Neural cell (in vitro differentiated cells): Measurements from ENCODE around the gene ARHGEF38. TPM values are rescaled to one million over a fixed set of nuclear protein-coding genes. Genes with fewer than 3 reads are reported as not detected.

Experiments
- H2AFZ ChIP-seq: fragments of 200-600, 300-800 bp; sonication (generic), shearing (Covaris generic); 2 replicates; pipeline ENCODE4 v1.6.0; 2014; ENCODE audit warnings: low read depth, mild to moderate bottlenecking, antibody characterized with exemption, low read length, moderate library complexity
- H3F3A ChIP-seq: fragments of 200-600 bp; shearing (Covaris generic); 2 replicates; pipeline ENCODE4 v1.6.1; 2016; ENCODE audit warnings: mild to moderate bottlenecking, moderate library complexity, mixed read lengths, antibody characterized with exemption, low read length; ENCODE audit not compliant: insufficient read depth, poor library complexity, severe bottlenecking
- H3K27ac ChIP-seq: fragments of 200-600, 300-800 bp; sonication (generic), shearing (Covaris generic); 2 replicates; pipeline ENCODE4 v1.5.1; 2014; ENCODE audit warnings: mild to moderate bottlenecking, low read length, moderate library complexity
- H3K27me3 ChIP-seq: fragments of 300-800, 200-600 bp; sonication (generic), shearing (Covaris generic); 2 replicates; pipeline ENCODE4 v1.6.0; 2014; ENCODE audit warnings: mild to moderate bottlenecking, low read depth, low read length, moderate library complexity; ENCODE audit not compliant: insufficient read depth
- H3K36me3 ChIP-seq: fragments of 300-800, 200-600 bp; sonication (generic), shearing (Covaris generic); 2 replicates; pipeline ENCODE4 v1.5.1; 2014; ENCODE audit warnings: mild to moderate bottlenecking, antibody characterized with exemption, low read length, moderate library complexity; ENCODE audit not compliant: insufficient read depth
- H3K4me2 ChIP-seq: fragments of 300-800, 200-600 bp; sonication (generic), shearing (Covaris generic); 2 replicates; pipeline ENCODE4 v1.6.0; 2014; ENCODE audit warnings: mild to moderate bottlenecking, low read length
- H3K4me3 ChIP-seq: fragments of 300-800, 200-600 bp; sonication (generic), shearing (Covaris generic); 2 replicates; pipeline ENCODE4 v1.5.1; 2014; ENCODE audit warnings: mild to moderate bottlenecking, low read length, moderate library complexity
- H3K79me2 ChIP-seq: fragments of 200-600 bp; shearing (Covaris generic); replicated peaks from 2 replicates; pipeline ENCODE4 v1.6.0; 2014; ENCODE audit warnings: mild to moderate bottlenecking, low read length, moderate library complexity; ENCODE audit not compliant: insufficient read depth
- H3K9ac ChIP-seq: fragments of 300-800, 200-600 bp; sonication (generic), shearing (Covaris generic); 2 replicates; pipeline ENCODE4 v1.6.1; 2016; ENCODE audit warnings: mild to moderate bottlenecking, low read length, mixed read lengths
- H3K9me2 ChIP-seq: fragments of 200-600 bp; shearing (Covaris generic); 2 replicates; pipeline ENCODE4 v1.6.1; 2016; ENCODE audit warnings: mild to moderate bottlenecking, low read length, mixed read lengths; ENCODE audit not compliant: insufficient read depth
- H3K9me3 ChIP-seq: fragments of 200-600, 300-800 bp; sonication (generic), shearing (Covaris generic); 2 replicates; pipeline ENCODE4 v1.6.1; 2016; ENCODE audit warnings: mild to moderate bottlenecking, mixed run types, low read length, moderate library complexity, mixed read lengths
- H4K20me1 ChIP-seq: fragments of 200-600 bp; shearing (Covaris generic); 2 replicates; pipeline ENCODE4 v1.6.1; 2016; ENCODE audit warnings: mild to moderate bottlenecking, mixed run types; ENCODE audit not compliant: insufficient read depth
- EP300 ChIP-seq: fragments of 450-650 bp; conservative IDR thresholded peaks from 2 replicates; pipeline ENCODE4 v1.6.1; 2014; ENCODE audit warnings: antibody characterized with exemption, mild to moderate bottlenecking, moderate library complexity; ENCODE audit not compliant: poor library complexity, severe bottlenecking
- EZH2 ChIP-seq: fragments of 200-600, 300-800 bp; shearing (Covaris generic), sonication (generic); IDR thresholded peaks from 2 replicates; pipeline ENCODE4 v1.6.1; 2014; ENCODE audit warnings: antibody characterized with exemption, low read length, borderline replicate concordance, mild to moderate bottlenecking; ENCODE audit not compliant: insufficient read depth, poor library complexity, severe bottlenecking
- MXI1 ChIP-seq: fragments of 450-650 bp; conservative IDR thresholded peaks from 2 replicates; pipeline ENCODE4 v1.6.1; 2014; ENCODE audit warnings: antibody characterized with exemption, mild to moderate bottlenecking; ENCODE audit not compliant: poor library complexity, severe bottlenecking
- POLR2AphosphoS5 ChIP-seq: IDR thresholded peaks from 2 replicates; pipeline ENCODE4 v1.6.1; 2012
- RAD21 ChIP-seq: fragments of 450-650 bp; conservative IDR thresholded peaks from 2 replicates; pipeline ENCODE4 v1.6.1; 2014; ENCODE audit warnings: antibody characterized with exemption, mild to moderate bottlenecking, moderate library complexity
- SMC3 ChIP-seq: fragments of 450-650 bp; conservative IDR thresholded peaks from 2 replicates; pipeline ENCODE4 v1.6.1; 2014; ENCODE audit warnings: antibody characterized with exemption, mild to moderate bottlenecking, moderate library complexity; ENCODE audit not compliant: poor library complexity
- TAF1 ChIP-seq: IDR thresholded peaks from 2 replicates; pipeline ENCODE4 v1.6.1; 2012; ENCODE audit warnings: low read depth
- polyA plus RNA-seq: library from polyadenylated mRNA; depleted of rRNA; stranded (reverse); fragments of >200 nt; gene quantifications from 2 replicates; pipeline ENCODE4 v1.2.3, GENCODE V29; 2014
- TF ChIP-seq, protein P1 (sequence below): fragments of 450-650 bp; IDR thresholded peaks from 2 replicates; pipeline ENCODE4 v1.5.1; 2014; ENCODE audit warnings: antibody characterized with exemption, mild to moderate bottlenecking, moderate library complexity; ENCODE audit not compliant: poor library complexity, severe bottlenecking
- TF ChIP-seq, protein P2 (sequence below): IDR thresholded peaks from 2 replicates; pipeline ENCODE4 v1.6.1; 2012; ENCODE audit warnings: borderline replicate concordance

The ARHGEF38 gene
- polyA plus RNA-seq, 1 donor from 2014 or later = not detected

DNA sequence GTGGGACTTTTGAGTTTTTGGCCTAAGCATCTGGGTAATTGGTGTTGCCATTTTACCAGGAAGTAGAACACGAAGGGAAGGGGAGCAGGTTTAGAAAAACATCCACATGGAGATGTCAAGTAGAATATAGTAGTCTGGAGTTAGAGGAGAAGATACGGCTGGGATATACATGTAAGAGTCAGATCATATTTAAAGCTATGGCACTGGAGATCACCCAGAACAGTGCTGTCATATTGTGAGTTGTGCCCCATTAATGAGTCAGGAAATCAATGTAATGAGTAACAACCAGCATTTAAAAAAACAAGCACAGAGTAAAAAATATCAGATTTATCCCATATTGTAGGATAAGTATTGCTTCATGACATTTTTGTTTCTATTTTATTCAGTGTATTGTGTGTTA, 160.3 kb downstream of the ARHGEF38 start:
- no peak overlapping the region for H3K4me2 ChIP-seq

DNA sequence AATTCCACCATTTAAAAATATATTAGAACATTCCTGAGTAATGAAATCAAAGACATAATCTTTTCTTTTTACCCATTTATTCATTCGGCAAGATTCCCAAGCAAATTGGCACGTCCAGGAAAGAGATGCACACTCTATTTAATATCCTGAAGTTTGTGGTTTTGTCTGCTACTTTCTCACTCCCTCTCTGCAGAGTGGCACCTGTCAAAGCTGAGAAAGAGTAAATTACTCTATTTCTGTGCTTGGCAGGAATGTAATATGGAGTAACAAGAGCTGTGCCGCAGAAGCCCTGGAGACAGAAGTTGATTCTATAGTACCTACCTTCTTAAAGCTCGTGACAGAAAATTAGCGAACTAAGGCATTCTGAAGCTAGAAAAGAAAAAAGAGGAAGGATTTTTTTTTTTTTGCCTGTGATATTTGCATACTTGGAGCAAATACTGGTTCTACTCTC, 161.7 kb downstream of the ARHGEF38 start:
- H3F3A ChIP-seq = no peaks in the 10 kb centered on the region
- H3K4me3 ChIP-seq = no peak overlapping the region
- H3K36me3 ChIP-seq = no peaks in the 10 kb centered on the region
- no peak overlapping the region for H3K27ac ChIP-seq
- no peak overlapping the region for H3K9ac ChIP-seq
- no peaks in the 10 kb centered on the region for H3K9me2 ChIP-seq
- H3K9me3 ChIP-seq = no peaks in the 10 kb centered on the region
- H3K79me2 ChIP-seq = peaks cover 42% of the 10 kb centered on the region
- H3K27me3 ChIP-seq = no peaks in the 10 kb centered on the region
- no peaks in the 10 kb centered on the region for H4K20me1 ChIP-seq
- H3K4me2 ChIP-seq = no peak overlapping the region
- H2AFZ ChIP-seq = no peak overlapping the region
- TF ChIP-seq EZH2 (no peak), EP300 (peak; percentile 91), TAF1 (no peak), RAD21 (no peak), POLR2AphosphoS5 (peak; percentile 78), SMC3 (no peak)
- TF ChIP-seq, protein P1, sequence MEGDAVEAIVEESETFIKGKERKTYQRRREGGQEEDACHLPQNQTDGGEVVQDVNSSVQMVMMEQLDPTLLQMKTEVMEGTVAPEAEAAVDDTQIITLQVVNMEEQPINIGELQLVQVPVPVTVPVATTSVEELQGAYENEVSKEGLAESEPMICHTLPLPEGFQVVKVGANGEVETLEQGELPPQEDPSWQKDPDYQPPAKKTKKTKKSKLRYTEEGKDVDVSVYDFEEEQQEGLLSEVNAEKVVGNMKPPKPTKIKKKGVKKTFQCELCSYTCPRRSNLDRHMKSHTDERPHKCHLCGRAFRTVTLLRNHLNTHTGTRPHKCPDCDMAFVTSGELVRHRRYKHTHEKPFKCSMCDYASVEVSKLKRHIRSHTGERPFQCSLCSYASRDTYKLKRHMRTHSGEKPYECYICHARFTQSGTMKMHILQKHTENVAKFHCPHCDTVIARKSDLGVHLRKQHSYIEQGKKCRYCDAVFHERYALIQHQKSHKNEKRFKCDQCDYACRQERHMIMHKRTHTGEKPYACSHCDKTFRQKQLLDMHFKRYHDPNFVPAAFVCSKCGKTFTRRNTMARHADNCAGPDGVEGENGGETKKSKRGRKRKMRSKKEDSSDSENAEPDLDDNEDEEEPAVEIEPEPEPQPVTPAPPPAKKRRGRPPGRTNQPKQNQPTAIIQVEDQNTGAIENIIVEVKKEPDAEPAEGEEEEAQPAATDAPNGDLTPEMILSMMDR = no peak

More for the DNA sequence above, 160.3 kb downstream of the ARHGEF38 start:
- Histone ChIP-seq H3K9me2 (no peaks in the 10 kb centered on the region), H3K9me3 (no peaks in the 10 kb centered on the region), H2AFZ (no peak overlapping the region), H4K20me1 (no peaks in the 10 kb centered on the region), H3K36me3 (no peaks in the 10 kb centered on the region), H3K4me3 (no peak overlapping the region), H3F3A (peaks cover 5% of the 10 kb centered on the region), H3K79me2 (peaks cover 42% of the 10 kb centered on the region), H3K9ac (no peak overlapping the region), H3K27me3 (no peaks in the 10 kb centered on the region), H3K27ac (no peak overlapping the region)
- TF ChIP-seq POLR2AphosphoS5 = no peak
- TF ChIP-seq SMC3 = no peak
- TF ChIP-seq MXI1 = no peak
- TF ChIP-seq, protein P2, sequence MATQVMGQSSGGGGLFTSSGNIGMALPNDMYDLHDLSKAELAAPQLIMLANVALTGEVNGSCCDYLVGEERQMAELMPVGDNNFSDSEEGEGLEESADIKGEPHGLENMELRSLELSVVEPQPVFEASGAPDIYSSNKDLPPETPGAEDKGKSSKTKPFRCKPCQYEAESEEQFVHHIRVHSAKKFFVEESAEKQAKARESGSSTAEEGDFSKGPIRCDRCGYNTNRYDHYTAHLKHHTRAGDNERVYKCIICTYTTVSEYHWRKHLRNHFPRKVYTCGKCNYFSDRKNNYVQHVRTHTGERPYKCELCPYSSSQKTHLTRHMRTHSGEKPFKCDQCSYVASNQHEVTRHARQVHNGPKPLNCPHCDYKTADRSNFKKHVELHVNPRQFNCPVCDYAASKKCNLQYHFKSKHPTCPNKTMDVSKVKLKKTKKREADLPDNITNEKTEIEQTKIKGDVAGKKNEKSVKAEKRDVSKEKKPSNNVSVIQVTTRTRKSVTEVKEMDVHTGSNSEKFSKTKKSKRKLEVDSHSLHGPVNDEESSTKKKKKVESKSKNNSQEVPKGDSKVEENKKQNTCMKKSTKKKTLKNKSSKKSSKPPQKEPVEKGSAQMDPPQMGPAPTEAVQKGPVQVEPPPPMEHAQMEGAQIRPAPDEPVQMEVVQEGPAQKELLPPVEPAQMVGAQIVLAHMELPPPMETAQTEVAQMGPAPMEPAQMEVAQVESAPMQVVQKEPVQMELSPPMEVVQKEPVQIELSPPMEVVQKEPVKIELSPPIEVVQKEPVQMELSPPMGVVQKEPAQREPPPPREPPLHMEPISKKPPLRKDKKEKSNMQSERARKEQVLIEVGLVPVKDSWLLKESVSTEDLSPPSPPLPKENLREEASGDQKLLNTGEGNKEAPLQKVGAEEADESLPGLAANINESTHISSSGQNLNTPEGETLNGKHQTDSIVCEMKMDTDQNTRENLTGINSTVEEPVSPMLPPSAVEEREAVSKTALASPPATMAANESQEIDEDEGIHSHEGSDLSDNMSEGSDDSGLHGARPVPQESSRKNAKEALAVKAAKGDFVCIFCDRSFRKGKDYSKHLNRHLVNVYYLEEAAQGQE = no peak
- TF ChIP-seq, protein P1 = no peak
- no peak for TF ChIP-seq TAF1
- TF ChIP-seq EZH2 = no peak
- no peak for TF ChIP-seq RAD21
- no peak for TF ChIP-seq EP300
